Activated effector memory CD4-positive, alpha-beta T cell treated with Interleukin-2 at 50 U/mL for 16 hours (primary cell): ENCODE results near the gene MAST3.
A peak's percentile ranks its signal among the peaks of the same experiment; 100 is the strongest.
"Not testable (repeated sequence)": the region's sequence is repeated elsewhere in the genome, so short reads cannot be mapped to it uniquely, and the experiment has no call there.

ENCODE experiments used
- DNase-seq: peaks from one replicate; pipeline ENCODE4 v3.0.0-alpha.2; 2020

MAST3 gene

GRCh38 chr19:18141031-18141430 is 43.5 kb downstream of the MAST3 start:
- no peak for DNase-seq

GRCh38 chr19:18143902-18144301 is 46.3 kb downstream of the MAST3 start:
- no peak for DNase-seq

GRCh38 chr19:18144361-18144760 is 46.8 kb downstream of the MAST3 start:
- DNase-seq = no peak

- DNase-seq = no peak
Observed at GRCh38 chr19:18144906-18145305, 47.3 kb downstream of the MAST3 start.

- no peak for DNase-seq
Observed at GRCh38 chr19:18145391-18145999, 47.9 kb downstream of the MAST3 start.

- DNase-seq = no peak
Observed at GRCh38 chr19:18147396-18147795, 49.8 kb downstream of the MAST3 start.

GRCh38 chr19:18149596-18149975 is 52.0 kb downstream of the MAST3 start:
- no peak for DNase-seq

GRCh38 chr19:18150776-18151624 is 53.4 kb downstream of the MAST3 start:
- DNase-seq = no peak

GRCh38 chr19:18152442-18152816 is 54.9 kb downstream of the MAST3 start:
- DNase-seq = peak; percentile 92

- peak; percentile 98 for DNase-seq
Observed at GRCh38 chr19:18152817-18153555, 55.4 kb downstream of the MAST3 start, which contains the start of gene PIK3R2. Gene PIK3R2, plus strand, starts transcription at chr19:18153163. Its CDS starts 2,717 bp downstream, at chr19:18155880.

- no peak for DNase-seq
Observed at GRCh38 chr19:18153556-18154134, 56.1 kb downstream of the MAST3 start.

GRCh38 chr19:18155095-18156087 is 57.8 kb downstream of the MAST3 start:
- no peak for DNase-seq

- DNase-seq = no peak
Observed at GRCh38 chr19:18156268-18156667, 58.7 kb downstream of the MAST3 start.

- DNase-seq = no peak
Observed at GRCh38 chr19:18156841-18157464, 59.4 kb downstream of the MAST3 start.

GRCh38 chr19:18157465-18158063 is 60.0 kb downstream of the MAST3 start:
- no peak for DNase-seq

- no peak for DNase-seq
Observed at GRCh38 chr19:18158467-18158866, 60.9 kb downstream of the MAST3 start.

- DNase-seq = not testable (repeated sequence)
Observed at GRCh38 chr19:18159059-18159616, 61.6 kb downstream of the MAST3 start.

GRCh38 chr19:18159810-18160209 is 62.2 kb downstream of the MAST3 start:
- no peak for DNase-seq

GRCh38 chr19:18160493-18160970 is 63.0 kb downstream of the MAST3 start:
- DNase-seq = no peak

GRCh38 chr19:18160971-18161635 is 63.5 kb downstream of the MAST3 start:
- peak; percentile 72 for DNase-seq
